Measurements from ENCODE around the gene CACNA2D4.

Gene CACNA2D4

DNA sequence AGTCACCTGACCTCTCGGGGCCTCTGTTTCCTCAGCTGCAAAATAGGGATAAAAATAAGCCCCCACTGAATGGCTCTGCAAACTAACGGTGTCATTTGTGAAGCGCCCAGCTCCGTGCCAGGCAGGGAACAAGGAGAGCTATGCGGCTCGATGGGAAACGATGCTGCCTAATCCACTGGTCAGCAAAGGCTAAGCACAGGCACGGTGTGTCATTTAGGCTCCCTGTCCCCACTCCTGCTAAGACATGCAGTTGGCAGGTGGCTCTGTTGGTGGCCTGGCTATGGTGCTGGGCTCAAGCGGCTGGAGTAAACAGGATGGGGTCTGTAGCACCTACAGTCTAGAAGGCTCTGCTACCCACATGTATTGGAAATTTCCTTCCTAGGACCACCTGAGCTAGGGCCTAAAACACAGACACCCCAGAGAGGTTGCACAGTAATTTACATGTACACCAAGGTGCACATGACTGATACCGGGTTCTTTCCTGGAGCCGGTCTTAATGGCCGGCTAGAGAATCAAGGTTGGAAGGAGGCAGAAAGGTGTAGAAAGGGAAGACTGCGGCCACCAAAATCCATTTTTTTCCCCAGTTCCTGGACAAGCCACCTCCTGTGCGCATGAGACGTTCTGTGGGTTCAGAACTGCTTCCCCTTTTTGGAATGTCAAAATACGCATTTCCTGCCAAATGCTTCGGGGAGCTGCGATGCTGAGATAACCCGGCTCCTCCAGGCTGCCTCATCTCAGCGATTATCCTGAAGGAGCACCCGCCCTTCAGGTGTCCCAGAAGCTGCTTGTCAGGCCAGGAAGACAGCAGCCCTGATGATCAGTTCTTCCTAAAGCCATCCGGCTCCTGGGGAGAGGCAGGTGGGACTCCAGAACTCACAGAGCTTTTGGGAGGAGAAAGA is 1.0 kb downstream of the CACNA2D4 start:
- no peak for DNase-seq (ENCODE audit: low read depth)

GRCh38 chr12:1916371-1917171 is 1.9 kb downstream of the CACNA2D4 start:
- no peak for DNase-seq (ENCODE audit: low read depth)

- no peak for DNase-seq (ENCODE audit: low read depth)
These were observed 3.1 kb downstream of the CACNA2D4 start for GRCh38 chr12:1915082-1915968.

- DNase-seq (ENCODE audit: low read depth): no peak
These were observed 4.1 kb downstream of the CACNA2D4 start for GRCh38 chr12:1914114-1914911.

GRCh38 chr12:1913377-1914113 is 4.9 kb downstream of the CACNA2D4 start:
- DNase-seq (ENCODE audit: low read depth): no peak

DNA sequence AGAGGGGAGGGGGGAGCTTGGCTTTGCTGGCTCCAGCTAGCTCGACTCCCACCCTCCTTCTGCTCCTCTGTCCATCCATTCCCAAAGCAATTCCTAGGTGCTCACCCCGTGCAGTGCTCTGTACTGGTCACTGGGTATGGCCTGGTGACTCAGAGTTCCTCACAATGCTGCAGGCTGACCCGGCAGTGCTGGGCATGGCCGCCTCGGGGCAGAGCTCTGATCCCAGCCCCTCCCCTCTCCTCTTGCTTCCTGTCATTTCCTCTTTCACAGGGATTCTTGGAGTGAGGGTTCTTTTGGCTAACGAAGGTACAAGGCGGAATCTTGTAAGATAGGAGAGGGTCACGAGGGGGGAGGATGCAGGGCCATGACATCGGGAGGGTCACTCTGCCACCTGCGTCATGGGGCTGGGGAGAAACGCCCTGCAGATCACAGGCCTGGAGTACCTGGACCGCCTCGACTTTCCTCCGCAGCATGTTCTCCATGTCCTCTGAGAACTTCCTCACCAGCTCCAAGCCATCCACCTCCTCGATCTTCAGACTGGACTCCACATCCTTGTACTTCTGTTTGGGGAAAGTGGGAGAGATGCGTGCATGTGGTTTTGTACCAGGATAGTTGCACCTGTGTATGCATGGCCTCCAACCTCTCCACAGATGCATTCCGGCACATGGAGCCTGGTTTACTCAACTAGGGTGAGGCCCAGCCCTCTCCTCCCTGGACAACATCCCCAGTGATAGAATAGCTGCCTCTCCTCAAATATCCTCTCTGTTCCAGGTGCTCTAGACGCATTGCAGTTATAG is 5.7 kb downstream of the CACNA2D4 start:
- no peak for DNase-seq (ENCODE audit: low read depth)

GRCh38 chr12:1911598-1912575 is 6.6 kb downstream of the CACNA2D4 start:
- no peak for DNase-seq (ENCODE audit: low read depth)

DNA sequence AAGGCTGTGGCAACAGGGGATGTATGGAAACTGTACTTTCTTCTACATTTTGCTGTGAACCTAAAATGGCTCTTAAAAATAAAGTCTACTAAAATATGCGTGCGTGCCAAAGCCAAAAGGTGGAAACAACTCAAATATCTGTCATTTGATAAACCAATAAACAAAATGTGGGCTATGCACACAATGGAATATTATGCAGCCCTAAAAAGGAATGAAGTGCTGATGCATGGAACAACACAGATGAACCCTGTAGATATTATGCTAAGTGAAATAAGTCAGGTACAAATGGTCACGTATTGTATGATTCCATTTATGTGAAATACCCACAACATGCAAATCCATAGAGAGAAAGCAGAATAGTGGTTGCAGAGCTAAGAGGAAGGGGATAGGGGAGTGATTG is 8.0 kb downstream of the CACNA2D4 start:
- DNase-seq (ENCODE audit: low read depth): no peak

GRCh38 chr12:1908758-1909157 is 9.7 kb downstream of the CACNA2D4 start:
- no peak for DNase-seq (ENCODE audit: low read depth)

DNA sequence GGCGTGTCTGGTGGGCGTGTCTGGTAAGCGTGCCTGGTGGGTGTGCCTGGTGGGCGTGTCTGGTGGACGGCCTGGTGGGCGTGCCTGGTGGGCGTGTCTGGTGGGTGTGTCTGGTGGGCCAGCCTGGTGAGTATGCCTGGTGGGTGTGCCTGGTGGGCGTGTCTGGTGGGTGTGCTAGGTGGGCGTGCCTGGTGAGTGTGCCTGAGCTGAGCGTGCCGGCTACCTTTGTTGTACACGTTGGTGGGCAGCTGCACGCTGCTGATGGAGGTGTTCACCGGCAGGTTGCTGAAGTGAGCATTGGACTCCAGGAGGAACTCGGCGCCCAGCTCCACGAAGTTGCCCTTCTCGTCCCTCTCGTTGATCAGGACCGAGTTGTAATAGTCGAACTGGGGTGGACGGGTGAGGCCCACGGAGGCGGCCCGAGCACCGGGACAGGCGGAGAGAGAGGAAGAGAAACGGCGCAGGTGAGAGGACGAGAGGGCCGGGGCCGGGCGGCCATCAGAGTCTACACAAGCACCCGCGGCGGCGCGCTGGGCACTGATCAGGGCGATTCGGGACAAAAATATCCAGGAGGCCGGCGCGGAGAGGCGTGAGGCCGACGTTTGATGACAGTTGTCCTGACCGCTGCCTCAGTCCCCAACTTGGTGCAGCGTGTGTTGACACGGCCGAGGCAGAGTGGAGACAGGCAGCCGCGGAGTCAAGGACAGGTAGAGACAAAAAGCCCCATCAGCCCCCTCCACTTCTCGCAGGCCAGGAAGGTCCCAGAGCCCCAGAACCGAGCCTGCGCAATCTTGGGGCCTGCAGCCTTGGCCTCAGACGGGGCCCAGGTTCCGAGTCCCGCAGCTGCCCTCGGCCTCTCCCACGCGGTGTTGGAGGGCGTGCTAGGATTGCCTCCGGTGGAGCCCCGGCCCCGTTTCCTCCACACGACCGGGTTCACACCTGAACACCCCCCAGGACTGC is 10.5 kb downstream of the CACNA2D4 start:
- DNase-seq (ENCODE audit: low read depth): peak; percentile 5

GRCh38 chr12:1906579-1906978 is 11.9 kb downstream of the CACNA2D4 start:
- no peak for DNase-seq (ENCODE audit: low read depth)

GRCh38 chr12:1904875-1905274 is 13.6 kb downstream of the CACNA2D4 start:
- no peak for DNase-seq (ENCODE audit: low read depth)

GRCh38 chr12:1896964-1897363 is 21.5 kb downstream of the CACNA2D4 start:
- no peak for DNase-seq (ENCODE audit: low read depth)

- DNase-seq (ENCODE audit: low read depth): no peak
These were observed 27.6 kb downstream of the CACNA2D4 start for GRCh38 chr12:1890810-1891209.

DNA sequence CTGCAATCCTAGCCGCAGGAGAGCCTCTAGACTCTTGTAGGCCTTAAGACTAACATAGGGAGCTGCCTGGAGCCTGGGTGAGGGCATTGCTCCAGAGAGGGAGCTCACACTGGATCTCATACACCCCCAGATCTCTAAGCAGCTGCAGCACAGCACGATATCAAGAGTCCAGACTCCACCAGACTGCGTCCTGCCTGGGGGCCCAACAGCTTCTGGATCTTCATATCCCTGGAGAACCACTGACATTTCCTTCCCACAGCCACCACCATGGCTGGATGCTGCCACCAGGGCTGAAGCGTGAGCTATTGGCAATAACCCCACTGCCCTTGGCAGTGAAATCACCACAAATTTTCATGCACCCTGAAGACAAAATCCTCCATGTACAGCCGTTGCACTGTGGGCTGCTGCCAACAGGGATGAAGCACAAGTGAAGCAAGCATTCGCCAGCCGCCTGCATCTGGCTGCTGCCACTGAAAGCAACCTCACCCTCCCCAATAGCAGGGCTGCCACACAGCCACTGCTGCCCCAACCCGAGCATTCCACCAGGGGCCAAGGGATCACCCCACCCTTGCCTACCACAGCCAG is 28.2 kb downstream of the CACNA2D4 start:
- no peak for DNase-seq (ENCODE audit: low read depth)

DNA sequence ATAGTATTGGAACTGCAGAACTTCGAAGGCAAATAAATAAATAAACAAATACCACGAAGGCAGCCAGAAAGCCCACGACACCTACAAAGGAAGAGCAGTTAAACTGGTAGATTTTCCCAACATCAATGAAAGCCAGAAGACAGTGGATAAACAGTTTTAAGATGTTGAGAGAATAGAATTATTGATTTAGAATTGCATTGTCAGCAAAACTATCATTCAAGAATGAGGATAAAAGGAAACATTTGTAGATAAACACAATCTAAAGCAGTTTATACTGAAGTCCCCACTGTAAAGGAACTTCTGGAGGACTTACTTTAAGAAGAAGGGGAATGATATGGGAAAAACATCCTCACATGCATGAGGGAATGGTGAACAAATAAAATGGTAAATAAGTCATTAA is 29.5 kb downstream of the CACNA2D4 start:
- DNase-seq (ENCODE audit: low read depth): no peak
